OCI-LY1 (cell line): ENCODE results near the gene SPTLC2.

Source experiments
- H2AFZ ChIP-seq: fragments of 200-600 bp; sonication (generic), shearing (Covaris generic); 2 replicates; pipeline ENCODE4 v1.6.0; 2014; ENCODE audit warnings: antibody characterized with exemption, mild to moderate bottlenecking, low read length
- H3F3A ChIP-seq: fragments of 200-600 bp; sonication (generic), shearing (Covaris generic); 2 replicates; pipeline ENCODE4 v1.6.0; 2014; ENCODE audit warnings: mild to moderate bottlenecking, antibody characterized with exemption, low read length, moderate library complexity; ENCODE audit not compliant: insufficient read depth
- H3K27ac ChIP-seq: fragments of 200-600 bp; sonication (generic); 2 replicates; pipeline ENCODE4 v1.5.1; 2014; ENCODE audit warnings: low read length, mixed run types, mild to moderate bottlenecking, low read depth; ENCODE audit not compliant: poor library complexity, severe bottlenecking
- H3K27me3 ChIP-seq: fragments of 200-600 bp; sonication (generic); 2 replicates; pipeline ENCODE4 v1.6.0; 2014; ENCODE audit warnings: antibody characterized with exemption, mild to moderate bottlenecking, low read length, moderate library complexity; ENCODE audit not compliant: insufficient read depth
- H3K36me3 ChIP-seq: fragments of 200-600 bp; sonication (generic); 2 replicates; pipeline ENCODE4 v1.6.1; 2014; ENCODE audit warnings: mild to moderate bottlenecking, antibody characterized with exemption, low read length, moderate library complexity, mixed read lengths; ENCODE audit not compliant: insufficient read depth
- H3K4me1 ChIP-seq: fragments of 200-600 bp; sonication (generic); 2 replicates; pipeline ENCODE4 v1.5.1; 2014; ENCODE audit warnings: mild to moderate bottlenecking, low read length, moderate library complexity; ENCODE audit not compliant: insufficient read depth, severe bottlenecking
- H3K4me2 ChIP-seq: fragments of 200-600 bp; sonication (generic), shearing (Covaris generic); 2 replicates; pipeline ENCODE4 v1.6.1; 2014; ENCODE audit warnings: low read length
- H3K4me3 ChIP-seq: fragments of 200-600 bp; sonication (generic); 2 replicates; pipeline ENCODE4 v1.5.1; 2014; ENCODE audit warnings: low read length, low read depth, mild to moderate bottlenecking, mixed read lengths; ENCODE audit not compliant: poor library complexity, severe bottlenecking
- H3K79me2 ChIP-seq: fragments of 200-600 bp; shearing (Covaris generic); 2 replicates; pipeline ENCODE4 v1.6.1; 2016; ENCODE audit warnings: mixed run types, low read length, mixed read lengths; ENCODE audit not compliant: insufficient read depth
- H3K9ac ChIP-seq: fragments of 200-600 bp; sonication (generic), shearing (Covaris generic); 2 replicates; pipeline ENCODE4 v1.6.1; 2014; ENCODE audit warnings: mild to moderate bottlenecking, low read length, mixed read lengths
- H3K9me2 ChIP-seq: fragments of 200-600 bp; sonication (generic), shearing (Covaris generic); 2 replicates; pipeline ENCODE4 v1.6.1; 2014; ENCODE audit warnings: low read depth, mild to moderate bottlenecking, low read length, mixed read lengths
- H3K9me3 ChIP-seq: fragments of 200-600 bp; shearing (Covaris generic); 2 replicates; pipeline ENCODE4 v1.6.1; 2014; ENCODE audit warnings: low read length, mixed read lengths
- H4K20me1 ChIP-seq: fragments of 200-600 bp; sonication (generic), shearing (Covaris generic); 2 replicates; pipeline ENCODE4 v1.6.0; 2016; ENCODE audit warnings: mild to moderate bottlenecking, low read length; ENCODE audit not compliant: insufficient read depth
- EZH2 ChIP-seq: fragments of 200-600 bp; sonication (generic), shearing (Covaris generic); IDR thresholded peaks from 2 replicates; pipeline ENCODE4 v1.8.0; 2017; ENCODE audit warnings: borderline replicate concordance, mixed run types, mild to moderate bottlenecking, antibody characterized with exemption, low read length, moderate library complexity, mixed read lengths
- TF ChIP-seq, protein P1 (sequence below): fragments of 200-600 bp; sonication (generic), shearing (Covaris generic); IDR thresholded peaks from 2 replicates; pipeline ENCODE4 v1.5.1; 2017; ENCODE audit warnings: mild to moderate bottlenecking, antibody characterized with exemption, low read length, moderate library complexity, mixed read lengths

SPTLC2 gene

GRCh38 chr14:77485901-77486678, 130.3 kb downstream of the SPTLC2 start:
- H3K36me3 ChIP-seq, result no peaks in the 10 kb centered on the region
- no peaks in the 10 kb centered on the region for H3K9me2 ChIP-seq
- no peaks in the 10 kb centered on the region for H3F3A ChIP-seq
- no peaks in the 10 kb centered on the region for H3K79me2 ChIP-seq
- H3K27me3 ChIP-seq, result no peaks in the 10 kb centered on the region
- TF ChIP-seq, protein P1, sequence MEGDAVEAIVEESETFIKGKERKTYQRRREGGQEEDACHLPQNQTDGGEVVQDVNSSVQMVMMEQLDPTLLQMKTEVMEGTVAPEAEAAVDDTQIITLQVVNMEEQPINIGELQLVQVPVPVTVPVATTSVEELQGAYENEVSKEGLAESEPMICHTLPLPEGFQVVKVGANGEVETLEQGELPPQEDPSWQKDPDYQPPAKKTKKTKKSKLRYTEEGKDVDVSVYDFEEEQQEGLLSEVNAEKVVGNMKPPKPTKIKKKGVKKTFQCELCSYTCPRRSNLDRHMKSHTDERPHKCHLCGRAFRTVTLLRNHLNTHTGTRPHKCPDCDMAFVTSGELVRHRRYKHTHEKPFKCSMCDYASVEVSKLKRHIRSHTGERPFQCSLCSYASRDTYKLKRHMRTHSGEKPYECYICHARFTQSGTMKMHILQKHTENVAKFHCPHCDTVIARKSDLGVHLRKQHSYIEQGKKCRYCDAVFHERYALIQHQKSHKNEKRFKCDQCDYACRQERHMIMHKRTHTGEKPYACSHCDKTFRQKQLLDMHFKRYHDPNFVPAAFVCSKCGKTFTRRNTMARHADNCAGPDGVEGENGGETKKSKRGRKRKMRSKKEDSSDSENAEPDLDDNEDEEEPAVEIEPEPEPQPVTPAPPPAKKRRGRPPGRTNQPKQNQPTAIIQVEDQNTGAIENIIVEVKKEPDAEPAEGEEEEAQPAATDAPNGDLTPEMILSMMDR, result no peak
- no peak for TF ChIP-seq EZH2
- H3K4me1 ChIP-seq, result no peaks in the 10 kb centered on the region
- H3K9me3 ChIP-seq, result no peaks in the 10 kb centered on the region
- H2AFZ ChIP-seq, result no peak overlapping the region
- no peak overlapping the region for H3K4me3 ChIP-seq
- H4K20me1 ChIP-seq, result no peaks in the 10 kb centered on the region
- no peak overlapping the region for H3K9ac ChIP-seq
- no peak overlapping the region for H3K27ac ChIP-seq
- H3K4me2 ChIP-seq, result no peak overlapping the region

GRCh38 chr14:77485256-77485655, 131.2 kb downstream of the SPTLC2 start:
- no peak overlapping the region for H3K4me3 ChIP-seq

GRCh38 chr14:77482422-77482821, 134.0 kb downstream of the SPTLC2 start:
- Histone ChIP-seq H3K4me3 (no peak overlapping the region), H2AFZ (no peak overlapping the region), H3K27ac (no peak overlapping the region), H3K9ac (no peak overlapping the region), H3K36me3 (no peaks in the 10 kb centered on the region), H3K79me2 (no peaks in the 10 kb centered on the region), H4K20me1 (no peaks in the 10 kb centered on the region), H3K4me2 (no peak overlapping the region), H3K9me2 (no peaks in the 10 kb centered on the region), H3F3A (no peaks in the 10 kb centered on the region), H3K4me1 (no peaks in the 10 kb centered on the region), H3K9me3 (no peaks in the 10 kb centered on the region), H3K27me3 (no peaks in the 10 kb centered on the region)
- TF ChIP-seq, protein P1, result no peak
- no peak for TF ChIP-seq EZH2

More at GRCh38 chr14:77485256-77485655, 131.2 kb downstream of the SPTLC2 start:
- no peaks in the 10 kb centered on the region for H4K20me1 ChIP-seq
- H2AFZ ChIP-seq, result no peak overlapping the region
- no peaks in the 10 kb centered on the region for H3K9me3 ChIP-seq
- TF ChIP-seq EZH2, result no peak
- TF ChIP-seq, protein P1, result no peak
- no peaks in the 10 kb centered on the region for H3K79me2 ChIP-seq
- no peaks in the 10 kb centered on the region for H3K4me1 ChIP-seq
- H3K9me2 ChIP-seq, result no peaks in the 10 kb centered on the region
- no peak overlapping the region for H3K27ac ChIP-seq
- no peak overlapping the region for H3K4me2 ChIP-seq
- no peak overlapping the region for H3K9ac ChIP-seq
- H3K27me3 ChIP-seq, result no peaks in the 10 kb centered on the region
- no peaks in the 10 kb centered on the region for H3F3A ChIP-seq
- H3K36me3 ChIP-seq, result no peaks in the 10 kb centered on the region
